Sigmoid colon (tissue), 4 donors: ENCODE measurements around the gene FGF8.

Source experiments
- CTCF ChIP-seq, 4 experiments: fragments of 450-650 bp in 3 of 4; fragments of 200-600 bp in 1 of 4; IDR thresholded peaks; one replicate each; pipeline ENCODE4 v1.5.1; 2016 to 2019; ENCODE audit warnings: antibody characterized with exemption in 4 of 4, mild to moderate bottlenecking in 3 of 4, moderate library complexity in 2 of 4
- EP300 ChIP-seq, 4 donors: sonication (generic); formaldehyde crosslinking; IDR thresholded peaks; one replicate each; pipeline ENCODE4 v1.6.1; 2017; ENCODE audit warnings: antibody characterized with exemption in 4 of 4
- POLR2A ChIP-seq, 2 donors: fragments of 450-650 bp; IDR thresholded peaks; one replicate each; pipeline ENCODE4 v1.6.1; 2016; ENCODE audit warnings: antibody characterized with exemption in 2 of 2, mild to moderate bottlenecking in 2 of 2, moderate library complexity in 2 of 2
- POLR2AphosphoS5 ChIP-seq, 4 donors: sonication (generic); formaldehyde crosslinking; IDR thresholded peaks; one replicate each; pipeline ENCODE4 v1.6.1; 2017; ENCODE audit warnings: antibody characterized with exemption in 4 of 4

- TF ChIP-seq CTCF (IDR thresholded peaks at IDR 0.05) (no peak), POLR2A (IDR thresholded peaks at IDR 0.05) (no peak), POLR2AphosphoS5 (IDR thresholded peaks at IDR 0.05) (no peak), EP300 (IDR thresholded peaks at IDR 0.05) (no peak)
Observed at GRCh38 chr10:101726115-101726387, 49.9 kb downstream of the FGF8 start.
